Neutrophil (primary cell): ENCODE data around the gene DYRK1A.

Experiments used
- H3K27ac ChIP-seq: fragments of 200-600 bp; sonication (generic); 2 replicates; pipeline ENCODE4 v1.5.1; 2016; ENCODE audit warnings: mild to moderate bottlenecking, moderate library complexity
- H3K27me3 ChIP-seq: fragments of 200-600 bp; sonication (generic); 2 replicates; pipeline ENCODE4 v1.6.0; 2016; ENCODE audit warnings: mild to moderate bottlenecking
- H3K36me3 ChIP-seq: fragments of 200-600 bp; sonication (generic); 2 replicates; pipeline ENCODE4 v1.5.1; 2017
- H3K4me1 ChIP-seq, 2 experiments: fragments of 200-600 bp in 1 of 2; sonication (generic) in 1 of 2; 1 replicate in 1 of 2; 2 replicates in 1 of 2; pipeline versions ENCODE4 v1.5.1 to v1.6.1; 2013 to 2016; ENCODE audit warnings: low read depth in 1 of 2, low read length in 1 of 2, mild to moderate bottlenecking in 1 of 2, moderate library complexity in 1 of 2; ENCODE audit not compliant: control insufficient read depth in 1 of 2, insufficient read depth in 1 of 2
- H3K4me3 ChIP-seq, 2 experiments: fragments of 200-600 bp in 1 of 2; sonication (generic) in 1 of 2; 1 replicate in 1 of 2; 2 replicates in 1 of 2; pipeline ENCODE4 v1.5.1; 2013 to 2016; ENCODE audit warnings: low read depth in 1 of 2, low read length in 1 of 2, mild to moderate bottlenecking in 1 of 2, moderate library complexity in 1 of 2
- H3K9me3 ChIP-seq: fragments of 200-600 bp; sonication (generic); 2 replicates; pipeline ENCODE4 v1.5.1; 2016
- CTCF ChIP-seq: fragments of 200-600 bp; sonication (generic); IDR thresholded peaks from 2 replicates; pipeline ENCODE4 v1.5.1; 2016; ENCODE audit warnings: antibody characterized with exemption

DYRK1A gene

GRCh38 chr21:37574751-37575150 is 208.2 kb downstream of the DYRK1A start:
- Histone ChIP-seq H3K36me3 (no peaks in the 10 kb centered on the region), H3K27ac (no peak overlapping the region), H3K9me3 (peaks cover 6% of the 10 kb centered on the region), H3K27me3 (peaks cover 5% of the 10 kb centered on the region), H3K4me1 (no peaks in the 10 kb centered on the region), H3K4me3 (no peak overlapping the region)
- no peak for TF ChIP-seq CTCF

GRCh38 chr21:37575580-37575979 is 209.0 kb downstream of the DYRK1A start:
- Histone ChIP-seq H3K27ac (no peak overlapping the region), H3K4me3 (no peak overlapping the region)
- no peak for TF ChIP-seq CTCF

More at GRCh38 chr21:37575580-37575979, 209.0 kb downstream of the DYRK1A start:
- Histone ChIP-seq H3K9me3 (peaks cover 6% of the 10 kb centered on the region), H3K36me3 (no peaks in the 10 kb centered on the region), H3K27me3 (peaks cover 3% of the 10 kb centered on the region), H3K4me1 (no peaks in the 10 kb centered on the region)
